Endothelial cell of umbilical vein (primary cell): ENCODE data around the gene PDPK1. TPM values are rescaled to one million over a fixed set of nuclear protein-coding genes. Genes with fewer than 3 reads are reported as not detected.

Source experiments
- BruUV-seq: library from RNA; stranded (reverse); fragments of 400-500 nt; replicated peaks from 2 replicates; lab custom pipeline; 2021; lab: Mats Ljungman, UMichigan
- CTCF ChIA-PET: fragments of 300-600, 350-600 bp; sonication (Branson Sonifier 250); formaldehyde crosslinking; loops from one replicate; lab custom pipeline; 2021; ENCODE audit warnings: antibody characterized with exemption, inconsistent platforms; lab: Charles Lee
- POLR2A ChIA-PET: fragments of 300-600, 350-600 bp; sonication (Branson Sonifier 250); formaldehyde crosslinking; loops from one replicate; lab custom pipeline; 2021; ENCODE audit warnings: antibody characterized with exemption, inconsistent platforms; lab: Charles Lee
- DNase-seq: peaks from one replicate; pipeline ENCODE4 v3.0.0-alpha.2; 2011; ENCODE audit warnings: low read depth, low spot score
- FAIRE-seq: peaks from 2 replicates; lab custom pipeline; 2011; peaks lifted over from hg19 to GRCh38; lab: Jason Lieb, UNC
- H2AFZ ChIP-seq: 2 replicates; pipeline ENCODE4 v1.6.0; 2012; ENCODE audit warnings: low read depth, low read length, control low read depth, inconsistent platforms
- H3K27ac ChIP-seq: 2 replicates; pipeline ENCODE4 v1.5.1; 2011; ENCODE audit warnings: low read depth, mild to moderate bottlenecking, control low read depth, low read length, moderate library complexity; ENCODE audit not compliant: insufficient read depth
- H3K27me3 ChIP-seq, 2 experiments: 2 replicates each; pipeline versions ENCODE4 v1.6.0 to v1.6.1; 2011; ENCODE audit warnings: low read length in 2 of 2, mixed read lengths in 1 of 2; ENCODE audit not compliant: control insufficient read depth in 2 of 2, insufficient read depth in 2 of 2
- H3K36me3 ChIP-seq, 2 experiments: 2 replicates in 1 of 2; 3 replicates in 1 of 2; pipeline ENCODE4 v1.5.1; 2011; ENCODE audit warnings: low read length in 2 of 2, mild to moderate bottlenecking in 1 of 2, moderate library complexity in 1 of 2; ENCODE audit not compliant: control insufficient read depth in 2 of 2, insufficient read depth in 2 of 2; ENCODE audit errors: extremely low read depth in 1 of 2
- H3K4me1 ChIP-seq: 3 replicates; pipeline ENCODE4 v1.5.1; 2011; ENCODE audit warnings: mild to moderate bottlenecking, low read length; ENCODE audit not compliant: control insufficient read depth, insufficient read depth; ENCODE audit errors: extremely low read depth
- H3K4me2 ChIP-seq: 2 replicates; pipeline ENCODE4 v1.6.1; 2011; ENCODE audit warnings: low read length, control low read depth, mixed read lengths; ENCODE audit not compliant: insufficient read depth
- H3K4me3 ChIP-seq, 3 experiments: fragments of 200-600 bp in 1 of 3; sonication (generic), shearing (Covaris generic) in 1 of 3; replicated peaks in 1 of 3; 2 replicates each; pipeline ENCODE4 v1.5.1; 2011 to 2016; ENCODE audit warnings: control low read depth in 3 of 3, low read length in 3 of 3, mild to moderate bottlenecking in 2 of 3, inconsistent platforms in 1 of 3, low read depth in 1 of 3, moderate library complexity in 1 of 3; ENCODE audit not compliant: insufficient read depth in 1 of 3
- H3K79me2 ChIP-seq: 2 replicates; pipeline ENCODE4 v1.6.0; 2012; ENCODE audit warnings: low read length, inconsistent platforms; ENCODE audit not compliant: control insufficient read depth, insufficient read depth
- H3K9ac ChIP-seq: replicated peaks from 2 replicates; pipeline ENCODE3; 2011; ENCODE audit warnings: low read length, control low read depth; ENCODE audit not compliant: insufficient read depth; ENCODE audit errors: extremely low read depth
- H3K9me1 ChIP-seq: replicated peaks from 3 replicates; pipeline ENCODE4 v1.6.0; 2011; ENCODE audit warnings: mild to moderate bottlenecking, low read length; ENCODE audit not compliant: control insufficient read depth, insufficient read depth; ENCODE audit errors: extremely low read depth
- H3K9me3 ChIP-seq: replicated peaks from 2 replicates; pipeline ENCODE4 v1.5.1; 2012; ENCODE audit warnings: low read length, inconsistent platforms; ENCODE audit not compliant: control insufficient read depth, insufficient read depth
- H4K20me1 ChIP-seq: replicated peaks from 2 replicates; pipeline ENCODE3; 2011; ENCODE audit warnings: mild to moderate bottlenecking, low read length; ENCODE audit not compliant: control insufficient read depth, insufficient read depth; ENCODE audit errors: extremely low read depth
- EZH2 ChIP-seq: IDR thresholded peaks from 2 replicates; pipeline ENCODE4 v1.6.1; 2012; ENCODE audit warnings: borderline replicate concordance, low read depth, mild to moderate bottlenecking, moderate library complexity, low read length, inconsistent platforms; ENCODE audit not compliant: severe bottlenecking
- FOS ChIP-seq: IDR thresholded peaks from 2 replicates; pipeline ENCODE4 v1.6.1; 2011; ENCODE audit warnings: mild to moderate bottlenecking, low read length, moderate library complexity, borderline replicate concordance; ENCODE audit not compliant: insufficient read depth
- GATA2 ChIP-seq: IDR thresholded peaks from 2 replicates; pipeline ENCODE4 v1.7.0; 2011; ENCODE audit warnings: low read depth, mild to moderate bottlenecking, moderate library complexity, mixed read lengths, low read length; ENCODE audit not compliant: insufficient read length, insufficient read depth
- JUN ChIP-seq: IDR thresholded peaks from 2 replicates; pipeline ENCODE4 v1.6.1; 2011; ENCODE audit warnings: borderline replicate concordance, low read depth; ENCODE audit not compliant: insufficient read length, insufficient read depth
- MYC ChIP-seq: IDR thresholded peaks from one replicate; pipeline ENCODE4 v1.6.1; 2011; ENCODE audit warnings: mild to moderate bottlenecking, low read depth, low read length
- POLR2A ChIP-seq: IDR thresholded peaks from 2 replicates; pipeline ENCODE4 v1.6.1; 2012; ENCODE audit warnings: low read depth, mild to moderate bottlenecking, control low read depth, low read length
- POLR2AphosphoS5 ChIP-seq: IDR thresholded peaks from 2 replicates; pipeline ENCODE4 v1.6.1; 2012; ENCODE audit warnings: low read depth, mild to moderate bottlenecking, control low read depth, low read length, moderate library complexity; ENCODE audit not compliant: insufficient read depth
- dilution Hi-C: fragments of 300-500 bp; cut with MboI; formaldehyde crosslinking; loops from one replicate; pipeline ENCODE4 v1.15.0; 2019; ENCODE audit warnings: low sequenced_read_pairs; ENCODE audit not compliant: extremely low pct_ligation_motif_present
- intact Hi-C: fragments of 100-400 bp; cut with micrococcal nuclease; formaldehyde crosslinking; loops from one replicate; pipeline ENCODE4 v1.10.0; 2022
- polyA plus RNA-seq, 4 experiments: library from polyadenylated mRNA; depleted of rRNA in 3 of 4; stranded (reverse) in 3 of 4; unstranded in 1 of 4; fragments of >200 nt; gene quantifications; 2 replicates each; pipeline versions ENCODE4 v1.2.1 to v1.2.3, GENCODE V29; 2011 to 2012; ENCODE audit warnings: missing spikeins in 1 of 4
- total RNA-seq: library from RNA; stranded (reverse); gene quantifications from 2 replicates; pipeline ENCODE4 v1.2.3, GENCODE V29; 2021
- TF ChIP-seq, protein P1 (sequence below): IDR thresholded peaks from 2 replicates; pipeline ENCODE4 v1.6.1; 2011; ENCODE audit not compliant: insufficient read depth, insufficient read length
- TF ChIP-seq, protein P2 (sequence below), 2 donors: IDR thresholded peaks; 1 replicate in 1 of 2; 2 replicates in 1 of 2; pipeline ENCODE4 v1.5.1; 2011; ENCODE audit warnings: low read length in 2 of 2, mild to moderate bottlenecking in 2 of 2, moderate library complexity in 2 of 2, control low read depth in 1 of 2, inconsistent platforms in 1 of 2, low read depth in 1 of 2; ENCODE audit not compliant: insufficient read depth in 1 of 2; ENCODE audit errors: extremely low read depth in 1 of 2

PDPK1 gene
- total and polyA plus RNA-seq, 2 donors (not counting 3 experiments of a cell fraction or from before 2014, with no cell fraction given): 22.4 to 37.3 TPM

DNA sequence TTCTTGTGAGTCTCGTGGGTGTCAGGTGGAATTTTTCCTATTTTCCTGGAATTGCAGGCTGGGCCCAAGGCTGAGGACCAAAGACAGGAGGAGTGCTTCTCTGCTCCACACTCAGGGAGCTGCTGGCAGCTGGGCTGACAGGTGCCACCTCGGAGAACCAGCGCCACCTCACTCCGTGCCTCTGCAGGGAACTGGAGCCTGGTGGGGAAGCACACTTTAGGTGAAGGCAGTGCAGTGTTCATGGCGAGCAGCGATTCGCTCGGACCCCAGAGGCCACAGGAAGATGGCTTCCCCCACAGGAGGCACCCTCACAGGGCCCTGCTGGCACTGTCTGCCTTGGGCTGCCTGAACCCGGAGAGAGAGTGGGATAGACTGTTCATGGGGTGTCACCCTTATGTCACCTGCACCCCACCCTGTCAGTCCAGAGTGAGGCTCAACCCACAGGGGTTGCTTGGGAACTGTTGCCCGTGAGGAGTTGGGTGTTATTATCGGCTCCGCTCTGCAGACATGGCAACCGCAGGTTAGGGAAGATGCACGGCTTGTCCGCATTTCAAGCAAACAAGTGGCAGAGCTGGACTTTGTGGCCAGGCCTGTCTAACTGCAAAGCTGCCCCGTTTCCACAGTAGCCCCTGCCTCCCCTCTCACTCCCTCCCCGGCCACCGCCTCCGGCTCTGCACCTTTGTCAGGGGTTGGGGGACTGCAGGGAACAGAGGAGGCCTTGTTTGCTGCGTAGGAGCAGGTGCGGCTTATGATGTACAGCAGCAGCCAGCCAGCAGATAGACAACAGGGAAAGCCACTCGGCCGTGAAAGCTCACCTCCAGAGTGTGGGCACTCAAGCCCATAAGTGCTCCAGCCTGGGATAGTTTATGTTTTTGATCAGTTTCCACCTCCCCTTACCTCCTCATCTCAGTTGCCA, 47.4 kb upstream of the PDPK1 start:
- ChIA-PET CTCF (interaction anchor here (1.6 kb wide), 1 partner anchor 11 kb away, joined by 8 read pairs; no protein-coding TSS in a partner anchor), POLR2A (no interaction called here)
- H3K36me3 ChIP-seq: no peaks in the 10 kb centered on the region
- BruUV-seq: no TSS peak
- peaks cover 6% of the 10 kb centered on the region for H3K79me2 ChIP-seq
- DNase-seq (no peak), FAIRE-seq (no peak)
- H2AFZ ChIP-seq: no peak overlapping the region
- no peaks in the 10 kb centered on the region for H3K27me3 ChIP-seq
- intact Hi-C loops (no loop called here), dilution Hi-C loops (no loop called here)
- no peak overlapping the region for H3K4me3 ChIP-seq
- no peaks in the 10 kb centered on the region for H3K4me1 ChIP-seq
- no peaks in the 10 kb centered on the region for H3K9me3 ChIP-seq
- no peak overlapping the region for H3K4me2 ChIP-seq
- no peak overlapping the region for H3K9ac ChIP-seq
- no peaks in the 10 kb centered on the region for H3K9me1 ChIP-seq
- no peak overlapping the region for H3K27ac ChIP-seq
- no peaks in the 10 kb centered on the region for H4K20me1 ChIP-seq
- TF ChIP-seq EZH2: no peak
- TF ChIP-seq GATA2: no peak
- TF ChIP-seq POLR2A: no peak
- no peak for TF ChIP-seq JUN

DNA sequence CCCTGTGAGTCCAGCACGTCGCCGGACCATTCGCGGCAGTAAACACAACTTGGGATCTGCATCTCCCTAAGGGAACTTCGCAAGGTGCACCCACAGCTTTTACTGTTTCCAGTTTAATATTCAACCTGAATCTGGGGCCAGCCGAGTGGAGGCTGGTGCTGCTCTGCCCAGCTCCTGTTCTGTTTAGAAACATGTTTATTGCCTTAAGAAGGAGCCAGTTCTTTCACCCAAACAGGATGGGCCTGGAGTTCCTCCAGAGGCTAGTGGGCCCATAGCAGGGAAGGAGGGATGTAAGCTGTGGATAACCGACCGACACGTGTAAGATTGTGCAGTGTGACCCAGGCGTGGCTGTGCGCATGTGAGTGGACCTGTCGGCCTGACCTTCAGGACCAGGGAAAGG, 45.5 kb upstream of the PDPK1 start:
- Histone ChIP-seq H3K9me1 (no peaks in the 10 kb centered on the region), H2AFZ (no peak overlapping the region), H3K36me3 (peaks cover 0 to 10% of the 10 kb centered on the region in 2 experiments), H3K4me1 (no peaks in the 10 kb centered on the region), H3K4me2 (no peak overlapping the region), H3K27ac (no peak overlapping the region), H4K20me1 (no peaks in the 10 kb centered on the region), H3K4me3 (no peak overlapping the region), H3K9ac (no peak overlapping the region), H3K9me3 (no peaks in the 10 kb centered on the region), H3K27me3 (no peaks in the 10 kb centered on the region), H3K79me2 (peaks cover 6% of the 10 kb centered on the region)
- ChIA-PET CTCF (interaction anchor here (1.6 kb wide), 1 partner anchor 9 kb away, joined by 8 read pairs; no protein-coding TSS in a partner anchor), POLR2A (no interaction called here)
- dilution Hi-C loops: no loop called here
- TF ChIP-seq GATA2 (no peak), POLR2A (no peak), FOS (no peak), EZH2 (no peak), POLR2AphosphoS5 (no peak), JUN (no peak), MYC (no peak)
- TF ChIP-seq, protein P1, sequence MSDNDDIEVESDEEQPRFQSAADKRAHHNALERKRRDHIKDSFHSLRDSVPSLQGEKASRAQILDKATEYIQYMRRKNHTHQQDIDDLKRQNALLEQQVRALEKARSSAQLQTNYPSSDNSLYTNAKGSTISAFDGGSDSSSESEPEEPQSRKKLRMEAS: no peak
- TF ChIP-seq, protein P2, sequence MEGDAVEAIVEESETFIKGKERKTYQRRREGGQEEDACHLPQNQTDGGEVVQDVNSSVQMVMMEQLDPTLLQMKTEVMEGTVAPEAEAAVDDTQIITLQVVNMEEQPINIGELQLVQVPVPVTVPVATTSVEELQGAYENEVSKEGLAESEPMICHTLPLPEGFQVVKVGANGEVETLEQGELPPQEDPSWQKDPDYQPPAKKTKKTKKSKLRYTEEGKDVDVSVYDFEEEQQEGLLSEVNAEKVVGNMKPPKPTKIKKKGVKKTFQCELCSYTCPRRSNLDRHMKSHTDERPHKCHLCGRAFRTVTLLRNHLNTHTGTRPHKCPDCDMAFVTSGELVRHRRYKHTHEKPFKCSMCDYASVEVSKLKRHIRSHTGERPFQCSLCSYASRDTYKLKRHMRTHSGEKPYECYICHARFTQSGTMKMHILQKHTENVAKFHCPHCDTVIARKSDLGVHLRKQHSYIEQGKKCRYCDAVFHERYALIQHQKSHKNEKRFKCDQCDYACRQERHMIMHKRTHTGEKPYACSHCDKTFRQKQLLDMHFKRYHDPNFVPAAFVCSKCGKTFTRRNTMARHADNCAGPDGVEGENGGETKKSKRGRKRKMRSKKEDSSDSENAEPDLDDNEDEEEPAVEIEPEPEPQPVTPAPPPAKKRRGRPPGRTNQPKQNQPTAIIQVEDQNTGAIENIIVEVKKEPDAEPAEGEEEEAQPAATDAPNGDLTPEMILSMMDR (IDR thresholded peaks at IDR 0.05; ENCODE audit: extremely low read depth in 1 of 2, insufficient read depth in 1 of 2, low read depth in 1 of 2, low read length in 2 of 2): no peak
- FAIRE-seq: no peak
- intact Hi-C loops: no loop called here
- no TSS peak for BruUV-seq
- DNase-seq: no peak
